GM20431 (cell line): Measurements from ENCODE around the gene CLCN5.

Experiments
- in situ Hi-C: fragments of 300-500 bp; cut with MseI, MboI; formaldehyde crosslinking; loops from one replicate; pipeline ENCODE4 v1.15.0; 2020; ENCODE audit warnings: low sequenced_read_pairs; ENCODE audit not compliant: unreplicated experiment

The CLCN5 gene

DNA sequence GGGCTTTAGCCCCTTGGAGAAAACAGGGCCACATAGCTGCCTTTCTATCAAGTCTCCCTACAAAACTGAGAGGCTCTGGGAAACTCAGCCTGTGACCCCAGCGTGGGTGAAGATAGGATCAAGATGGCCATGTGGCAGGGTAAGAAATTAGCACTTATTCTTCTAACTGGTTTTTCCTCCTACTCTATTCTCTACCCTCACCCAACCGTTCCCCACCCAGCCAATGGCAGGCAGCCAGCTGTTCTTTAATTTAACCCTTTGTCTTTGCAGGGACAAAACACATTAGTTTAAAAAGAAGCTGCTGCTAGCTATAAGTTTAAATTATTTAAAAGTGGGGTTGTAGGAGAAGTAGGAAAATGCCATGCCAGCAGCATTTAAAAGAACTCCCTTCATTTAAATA lies 2.8 kb downstream of the CLCN5 start:
- in situ Hi-C loops, result no loop called here

GRCh38 chrX:49930039-49930438 lies 7.6 kb downstream of the CLCN5 start:
- in situ Hi-C loops, result no loop called here

DNA sequence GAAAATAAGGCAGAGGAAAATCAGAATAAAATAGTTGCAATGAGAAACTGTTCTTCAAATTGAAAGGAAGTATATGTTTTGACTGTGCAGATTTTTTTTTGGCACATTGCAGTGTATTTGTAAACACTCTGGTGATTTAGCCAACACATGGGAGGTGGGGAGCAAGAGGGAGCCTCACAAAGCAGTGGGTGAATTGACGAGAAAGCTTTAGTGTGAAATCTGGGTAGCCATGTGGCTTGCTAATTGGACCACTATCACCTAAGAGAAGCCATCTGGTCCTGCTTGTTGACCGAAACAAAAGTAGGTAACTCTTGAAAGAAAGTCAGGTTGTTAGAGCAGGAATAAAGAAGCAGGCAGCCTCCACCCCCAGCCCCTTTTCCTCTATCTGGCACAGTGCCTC lies 10.4 kb downstream of the CLCN5 start:
- in situ Hi-C loops, result no loop called here

DNA sequence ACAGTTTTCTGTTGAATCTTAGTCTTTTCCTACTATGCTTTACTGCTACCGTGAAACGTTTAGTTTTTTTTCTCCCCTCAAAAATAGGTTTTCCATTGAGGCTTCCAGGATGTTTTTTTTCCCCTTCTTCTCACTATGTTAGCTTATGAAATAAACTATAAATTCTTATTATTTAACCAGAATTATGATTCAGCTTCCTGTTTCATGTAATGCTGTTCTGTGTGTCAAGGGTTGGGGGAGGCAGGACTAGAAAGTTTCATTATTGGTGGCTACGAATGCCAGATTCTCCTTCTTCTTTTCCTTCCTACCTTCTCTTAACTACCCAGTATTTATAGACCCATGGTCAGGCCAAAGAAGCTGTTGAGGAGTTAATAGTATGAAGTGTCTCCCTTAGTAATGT lies 11.8 kb downstream of the CLCN5 start:
- in situ Hi-C loops, result no loop called here

- in situ Hi-C loops, result no loop called here
Measured at GRCh38 chrX:49934729-49935128, 12.3 kb downstream of the CLCN5 start.

DNA sequence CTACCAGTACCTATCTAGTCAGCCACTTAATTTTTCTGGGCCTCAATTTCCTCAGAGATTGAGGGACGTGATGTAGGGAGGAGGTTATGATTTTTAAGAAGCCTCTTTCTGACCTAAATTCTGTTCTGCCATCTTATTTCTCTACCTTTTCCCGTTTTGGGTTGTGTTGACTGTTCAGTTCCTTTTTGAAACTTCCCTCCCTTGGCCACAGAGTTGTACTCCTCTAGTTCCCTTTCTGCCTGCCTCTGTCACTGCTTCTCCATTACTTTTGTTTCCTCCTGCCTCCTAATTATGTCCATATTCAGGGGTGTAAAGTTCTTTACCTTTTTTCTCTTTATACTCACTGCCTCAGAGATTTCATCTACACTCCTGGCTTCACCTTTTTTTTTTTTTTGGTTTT lies 25.4 kb downstream of the CLCN5 start:
- in situ Hi-C loops, result no loop called here

DNA sequence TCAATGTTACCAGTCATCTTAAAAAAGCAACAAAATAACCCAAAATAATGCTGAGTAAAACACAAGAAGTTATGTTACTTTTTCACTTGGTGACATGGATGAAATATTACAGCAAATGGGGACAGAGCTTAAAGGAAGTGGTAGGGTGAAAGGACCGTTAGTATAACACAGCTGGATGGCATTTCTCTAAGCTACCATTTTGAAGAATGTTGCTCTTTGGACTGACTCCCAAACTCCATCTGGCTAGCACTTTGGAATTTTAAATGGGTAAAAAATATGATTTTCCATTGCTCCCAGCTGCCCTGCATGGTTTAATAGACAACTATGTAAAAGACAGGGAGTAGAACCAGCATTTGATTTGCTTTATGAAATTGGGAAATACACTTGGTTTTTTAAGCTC lies 27.6 kb downstream of the CLCN5 start:
- in situ Hi-C loops, result loop anchor here (25.0 kb wide), 1 partner anchor 112 kb away; no protein-coding TSS in a partner anchor

DNA sequence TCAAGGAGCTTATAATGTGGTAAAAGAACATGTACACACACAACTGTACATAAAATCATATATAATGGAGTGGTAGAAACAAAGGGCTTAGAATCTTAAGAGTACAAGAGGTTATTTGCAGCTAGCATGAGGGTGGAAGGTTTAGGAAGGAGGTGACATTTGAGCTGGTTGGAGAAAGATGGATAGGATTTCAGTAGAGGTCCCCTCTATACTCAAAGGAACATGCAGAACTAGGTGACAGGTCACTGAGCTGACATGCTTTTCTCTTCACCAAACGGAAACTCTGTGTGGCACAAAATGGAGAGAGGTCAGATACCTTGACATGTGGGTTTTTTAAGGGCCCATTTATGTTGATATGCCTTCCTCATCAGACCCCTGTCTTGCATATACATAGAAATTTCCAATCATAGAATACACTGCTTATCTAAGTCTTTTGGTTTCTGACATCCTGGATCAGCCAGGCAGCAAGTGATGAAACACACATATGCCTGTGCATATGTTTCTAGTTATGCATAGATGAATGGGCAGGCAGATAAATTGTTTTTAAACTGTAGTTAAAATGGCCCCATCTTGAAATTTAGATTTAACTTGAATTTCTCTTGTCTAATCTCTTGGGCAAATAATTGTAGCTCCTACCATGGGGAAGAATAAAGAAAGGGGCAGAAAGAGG lies 29.3 kb downstream of the CLCN5 start:
- in situ Hi-C loops, result loop anchor here (25.0 kb wide), 1 partner anchor 111 kb away; no protein-coding TSS in a partner anchor

- in situ Hi-C loops, result loop anchor here (25.0 kb wide), 1 partner anchor 106 kb away; no protein-coding TSS in a partner anchor
Measured at GRCh38 chrX:49956313-49956712, 33.9 kb downstream of the CLCN5 start.

DNA sequence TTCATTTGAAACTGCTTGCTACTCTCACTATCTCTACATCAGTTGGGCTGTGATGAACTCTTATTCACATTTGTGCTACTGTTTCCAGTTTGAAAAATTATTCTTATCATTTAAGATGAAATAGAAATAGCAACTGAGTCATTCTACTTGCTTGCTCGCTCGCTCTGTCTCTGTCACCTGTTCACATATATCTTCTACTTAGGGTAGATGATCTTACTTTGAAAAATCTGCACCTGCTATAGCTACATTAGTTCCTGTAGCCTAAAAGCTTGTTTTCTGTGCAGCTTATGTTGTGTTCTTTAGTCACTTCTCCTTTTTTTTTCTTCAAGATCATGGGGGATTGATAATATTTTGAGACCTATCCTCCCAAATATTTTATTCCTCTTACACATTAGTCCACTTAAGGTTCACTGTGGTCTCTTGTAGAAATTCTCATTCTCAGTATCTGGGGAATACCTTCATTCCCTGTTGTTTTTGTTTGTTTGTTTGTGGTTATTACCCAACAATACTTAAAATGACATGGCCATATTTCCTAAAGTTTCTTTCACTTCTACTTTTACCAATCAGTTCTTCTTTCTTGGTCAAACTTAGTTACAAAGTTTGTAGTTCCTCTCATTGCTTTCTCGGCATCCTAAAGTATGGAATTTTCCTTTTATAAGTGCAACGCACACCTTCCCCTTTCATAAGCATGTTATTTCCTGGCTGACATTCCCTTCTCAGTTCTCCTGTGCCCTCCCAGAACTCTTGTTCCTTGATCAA lies 36.5 kb downstream of the CLCN5 start:
- in situ Hi-C loops, result loop anchor here (25.0 kb wide), 1 partner anchor 103 kb away; no protein-coding TSS in a partner anchor

- in situ Hi-C loops, result loop anchor here (25.0 kb wide), 1 partner anchor 103 kb away; no protein-coding TSS in a partner anchor
Measured at GRCh38 chrX:49959602-49960001, 37.2 kb downstream of the CLCN5 start.

DNA sequence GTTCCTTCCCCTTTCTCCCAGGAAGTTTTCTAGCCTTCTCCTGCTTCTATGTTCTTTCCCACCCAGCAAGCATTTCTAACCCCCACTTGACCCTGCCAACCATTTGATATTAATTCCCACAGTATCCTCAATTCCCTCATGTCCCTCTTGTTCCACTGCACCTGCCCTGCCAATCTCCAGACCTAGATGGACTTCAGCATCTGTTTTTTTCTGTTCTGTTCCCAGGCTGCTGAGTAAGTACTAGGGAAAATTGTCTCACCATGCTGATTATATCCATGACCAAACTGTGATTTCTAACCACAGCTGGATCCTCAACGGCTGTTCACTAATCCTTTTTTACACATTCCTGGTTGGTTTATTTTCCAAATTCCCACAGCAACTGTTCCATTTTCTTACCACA lies 37.7 kb downstream of the CLCN5 start:
- in situ Hi-C loops, result loop anchor here (25.0 kb wide), 1 partner anchor 102 kb away; no protein-coding TSS in a partner anchor

- in situ Hi-C loops, result loop anchor here (25.0 kb wide), 1 partner anchor 92 kb away; no protein-coding TSS in a partner anchor
Measured at GRCh38 chrX:49970674-49971073, 48.3 kb downstream of the CLCN5 start.

GRCh38 chrX:49972328-49972860 lies 50.0 kb downstream of the CLCN5 start:
- in situ Hi-C loops, result loop anchor here (25.0 kb wide), 1 partner anchor 90 kb away; no protein-coding TSS in a partner anchor

GRCh38 chrX:49976682-49977197 lies 54.3 kb downstream of the CLCN5 start:
- in situ Hi-C loops, result no loop called here

GRCh38 chrX:49977319-49978090 lies 55.1 kb downstream of the CLCN5 start:
- in situ Hi-C loops, result no loop called here

DNA sequence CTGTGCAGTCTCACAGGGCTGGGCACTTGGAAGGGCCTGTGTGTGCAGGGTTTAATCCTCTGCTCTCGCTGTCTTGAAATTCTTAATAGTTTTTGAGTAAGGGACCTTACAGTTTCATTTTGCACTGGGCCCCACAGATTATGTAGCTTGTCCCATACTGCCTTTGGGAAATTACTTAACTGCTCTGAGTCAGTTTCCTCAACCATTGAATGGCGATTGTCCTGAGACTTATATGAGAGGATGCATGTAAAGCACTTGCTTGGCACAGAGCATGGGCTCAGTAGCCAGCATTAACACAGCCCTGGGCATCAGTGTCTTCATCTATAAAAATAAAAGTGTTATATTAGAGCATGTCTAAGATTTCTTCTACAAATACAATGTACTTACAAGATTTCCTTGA lies 55.8 kb downstream of the CLCN5 start:
- in situ Hi-C loops, result no loop called here

- in situ Hi-C loops, result no loop called here
Measured at GRCh38 chrX:49986058-49986457, 63.7 kb downstream of the CLCN5 start.

DNA sequence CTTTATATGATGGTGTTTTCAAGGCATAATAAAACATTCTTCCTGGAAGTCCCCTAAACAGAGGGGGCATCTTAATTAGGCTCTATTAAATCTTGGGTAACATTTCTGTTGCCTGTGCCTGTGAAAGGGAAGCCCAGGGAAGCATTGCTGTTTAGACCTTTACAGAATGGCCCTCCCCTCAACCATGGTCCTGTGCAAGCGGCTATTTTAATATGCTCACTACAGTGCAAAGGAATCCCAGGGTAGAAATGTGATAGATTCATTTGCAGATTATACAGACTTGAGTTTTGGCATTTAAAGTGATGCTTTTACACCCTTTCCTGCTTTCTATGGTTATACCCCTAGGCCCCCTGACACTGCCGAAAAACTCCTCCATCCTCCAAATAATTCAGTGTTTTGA lies 65.3 kb downstream of the CLCN5 start:
- in situ Hi-C loops, result no loop called here

DNA sequence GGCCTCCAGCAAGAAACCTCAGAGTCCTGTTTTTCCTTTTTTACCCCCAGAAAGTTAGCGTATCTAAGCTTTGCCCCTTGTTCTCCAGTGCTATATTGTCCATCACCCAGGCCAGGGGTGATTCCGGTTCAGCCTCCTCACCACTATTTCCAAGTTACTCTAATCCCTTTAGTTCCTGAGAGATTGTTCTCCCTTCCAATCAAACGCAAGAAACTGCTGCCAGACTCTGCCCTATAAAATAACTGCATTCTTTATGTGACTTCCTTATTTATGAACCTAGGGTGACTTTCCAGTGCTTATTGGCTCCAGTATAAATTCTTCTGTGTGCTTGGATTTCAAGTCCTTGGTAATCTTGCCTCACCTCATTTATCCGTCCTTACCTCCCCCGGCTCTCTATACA lies 65.7 kb downstream of the CLCN5 start:
- in situ Hi-C loops, result no loop called here
